A673 (cell line): Measurements from ENCODE around the gene BOLA2B.

ENCODE experiments used
- EZH2 ChIP-seq: fragments of 200-600 bp; sonication (generic); IDR thresholded peaks from 2 replicates; pipeline ENCODE4 v1.6.1; 2017; ENCODE audit warnings: borderline replicate concordance, low read depth, mild to moderate bottlenecking, mixed read lengths, antibody characterized with exemption, low read length; ENCODE audit not compliant: poor library complexity, severe bottlenecking
- TF ChIP-seq, protein P1 (sequence below): fragments of 300-800, 200-600 bp; sonication (generic); conservative IDR thresholded peaks from 2 replicates; pipeline ENCODE4 v1.5.1; 2017; ENCODE audit warnings: low read depth, mild to moderate bottlenecking, antibody characterized with exemption, low read length, moderate library complexity, mixed read lengths

DNA sequence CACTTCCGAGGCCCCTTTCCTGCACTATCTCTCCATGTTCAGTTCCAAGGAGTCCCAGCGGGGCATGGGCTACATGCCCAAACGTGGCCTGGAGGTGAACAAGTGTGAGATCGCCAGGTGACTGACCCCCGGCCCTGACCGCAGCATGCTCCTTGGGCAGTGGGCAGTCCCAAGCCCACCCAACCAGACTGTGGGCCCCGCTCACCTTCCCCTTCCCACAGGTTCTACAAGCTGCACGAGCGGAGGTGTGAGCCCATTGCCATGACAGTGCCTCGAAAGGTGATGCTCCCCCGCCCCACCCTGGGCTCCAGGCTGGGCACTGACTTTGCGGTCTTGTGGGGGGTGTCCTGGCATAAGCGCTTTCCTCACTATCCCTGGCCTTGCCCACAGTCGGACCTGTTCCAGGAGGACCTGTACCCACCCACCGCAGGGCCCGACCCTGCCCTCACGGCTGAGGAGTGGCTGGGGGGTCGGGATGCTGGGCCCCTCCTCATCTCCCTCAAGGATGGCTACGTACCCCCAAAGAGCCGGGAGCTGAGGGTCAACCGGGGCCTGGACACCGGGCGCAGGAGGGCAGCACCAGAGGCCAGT is 5.4 kb downstream of the BOLA2B start:
- TF ChIP-seq, protein P1, sequence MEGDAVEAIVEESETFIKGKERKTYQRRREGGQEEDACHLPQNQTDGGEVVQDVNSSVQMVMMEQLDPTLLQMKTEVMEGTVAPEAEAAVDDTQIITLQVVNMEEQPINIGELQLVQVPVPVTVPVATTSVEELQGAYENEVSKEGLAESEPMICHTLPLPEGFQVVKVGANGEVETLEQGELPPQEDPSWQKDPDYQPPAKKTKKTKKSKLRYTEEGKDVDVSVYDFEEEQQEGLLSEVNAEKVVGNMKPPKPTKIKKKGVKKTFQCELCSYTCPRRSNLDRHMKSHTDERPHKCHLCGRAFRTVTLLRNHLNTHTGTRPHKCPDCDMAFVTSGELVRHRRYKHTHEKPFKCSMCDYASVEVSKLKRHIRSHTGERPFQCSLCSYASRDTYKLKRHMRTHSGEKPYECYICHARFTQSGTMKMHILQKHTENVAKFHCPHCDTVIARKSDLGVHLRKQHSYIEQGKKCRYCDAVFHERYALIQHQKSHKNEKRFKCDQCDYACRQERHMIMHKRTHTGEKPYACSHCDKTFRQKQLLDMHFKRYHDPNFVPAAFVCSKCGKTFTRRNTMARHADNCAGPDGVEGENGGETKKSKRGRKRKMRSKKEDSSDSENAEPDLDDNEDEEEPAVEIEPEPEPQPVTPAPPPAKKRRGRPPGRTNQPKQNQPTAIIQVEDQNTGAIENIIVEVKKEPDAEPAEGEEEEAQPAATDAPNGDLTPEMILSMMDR, result no peak
- no peak for TF ChIP-seq EZH2
